Measurements from ENCODE around the gene KLHL29. TPM values are rescaled to one million over a fixed set of nuclear protein-coding genes. Genes with fewer than 3 reads are reported as not detected.

Gene KLHL29
- total RNA-seq, 2 donors from 2014 or later, result 1.0 to 2.4 TPM

GRCh38 chr2:23556929-23557328 lies 171.9 kb downstream of the KLHL29 start:
- H3K9me3 Mint-ChIP-seq, result no peaks in the 10 kb centered on the region
- peaks cover 2% of the 10 kb centered on the region for H3K27me3 Mint-ChIP-seq (ENCODE audit: insufficient read depth)
- H3K27ac Mint-ChIP-seq, result no peak overlapping the region
- DNase-seq, result no peak
- H3K36me3 Mint-ChIP-seq (ENCODE audit: low read depth), result no peaks in the 10 kb centered on the region
- Histone ChIP-seq H3K4me1 (ENCODE audit: control insufficient read depth, insufficient read depth, low read length) (no peaks in the 10 kb centered on the region), H3K27ac (ENCODE audit: low read depth, low read length) (no peak overlapping the region), H3K9ac (ENCODE audit: extremely low read depth, low read length, poor library complexity, severe bottlenecking) (no peak overlapping the region), H3K9me3 (ENCODE audit: control insufficient read depth, low read length) (no peaks in the 10 kb centered on the region), H3K27me3 (ENCODE audit: control insufficient read depth, insufficient read depth, low read length, poor library complexity, severe bottlenecking) (no peaks in the 10 kb centered on the region), H3K4me3 (ENCODE audit: low read length) (no peak overlapping the region), H3K36me3 (ENCODE audit: control insufficient read depth, insufficient read depth, low read length) (no peaks in the 10 kb centered on the region)
- H3K4me1 Mint-ChIP-seq, result no peaks in the 10 kb centered on the region
- TF ChIP-seq CTCF (conservative IDR thresholded peaks at IDR 0.05), result no peak
- H3K4me3 Mint-ChIP-seq, result no peak overlapping the region
- 78 to 80% methylated on average over 9 of the region's 9 CpGs for WGBS, 2 experiments (ENCODE audit: insufficient coverage in 1 of 2, insufficient read length in 1 of 2)

GRCh38 chr2:23557455-23557854 lies 172.5 kb downstream of the KLHL29 start:
- no peak overlapping the region for H3K27ac ChIP-seq (ENCODE audit: low read depth, low read length)
- Mint-ChIP-seq H3K36me3 (ENCODE audit: low read depth) (no peaks in the 10 kb centered on the region), H3K27ac (no peak overlapping the region), H3K27me3 (ENCODE audit: insufficient read depth) (peaks cover 2% of the 10 kb centered on the region), H3K4me3 (no peak overlapping the region), H3K9me3 (no peaks in the 10 kb centered on the region), H3K4me1 (no peaks in the 10 kb centered on the region)
- no peak for DNase-seq
- H3K27me3 ChIP-seq (ENCODE audit: control insufficient read depth, insufficient read depth, low read length, poor library complexity, severe bottlenecking), result no peaks in the 10 kb centered on the region
- no peaks in the 10 kb centered on the region for H3K36me3 ChIP-seq (ENCODE audit: control insufficient read depth, insufficient read depth, low read length)
- WGBS, 2 experiments (ENCODE audit: insufficient coverage in 1 of 2, insufficient read length in 1 of 2), result 83 to 100% methylated on average over 3 to 8 of the region's 9 CpGs
- no peak overlapping the region for H3K4me3 ChIP-seq (ENCODE audit: low read length)
- H3K9me3 ChIP-seq (ENCODE audit: control insufficient read depth, low read length), result no peaks in the 10 kb centered on the region
- H3K9ac ChIP-seq (ENCODE audit: extremely low read depth, low read length, poor library complexity, severe bottlenecking), result no peak overlapping the region
- no peaks in the 10 kb centered on the region for H3K4me1 ChIP-seq (ENCODE audit: control insufficient read depth, insufficient read depth, low read length)
- no peak for TF ChIP-seq CTCF (conservative IDR thresholded peaks at IDR 0.05)

- Histone ChIP-seq H3K9ac (ENCODE audit: extremely low read depth, low read length, poor library complexity, severe bottlenecking) (no peak overlapping the region), H3K36me3 (ENCODE audit: control insufficient read depth, insufficient read depth, low read length) (no peaks in the 10 kb centered on the region), H3K27me3 (ENCODE audit: control insufficient read depth, insufficient read depth, low read length, poor library complexity, severe bottlenecking) (no peaks in the 10 kb centered on the region), H3K27ac (ENCODE audit: low read depth, low read length) (no peak overlapping the region), H3K9me3 (ENCODE audit: control insufficient read depth, low read length) (no peaks in the 10 kb centered on the region), H3K4me3 (ENCODE audit: low read length) (no peak overlapping the region), H3K4me1 (ENCODE audit: control insufficient read depth, insufficient read depth, low read length) (no peaks in the 10 kb centered on the region)
- no peak for TF ChIP-seq CTCF (conservative IDR thresholded peaks at IDR 0.05)
- Mint-ChIP-seq H3K4me3 (no peak overlapping the region), H3K9me3 (no peaks in the 10 kb centered on the region), H3K27me3 (ENCODE audit: insufficient read depth) (peaks cover 2% of the 10 kb centered on the region), H3K27ac (no peak overlapping the region), H3K4me1 (no peaks in the 10 kb centered on the region), H3K36me3 (ENCODE audit: low read depth) (no peaks in the 10 kb centered on the region)
- DNase-seq, result no peak
- WGBS, 2 experiments (ENCODE audit: insufficient coverage in 1 of 2, insufficient read length in 1 of 2), result 88 to 90% methylated on average over 17 to 20 of the region's 20 CpGs
Observed at GRCh38 chr2:23559561-23560239, 174.7 kb downstream of the KLHL29 start.

Data from endodermal cell (in vitro differentiated cells).